Stimulated activated naive CD8-positive, alpha-beta T cell treated with anti-CD3 and anti-CD28 coated beads, Interleukin-15, Interleukin-2, amounts not matched to agents 100 ng/mL and 50 ng/mL, for 24 hours (primary cell): Measurements from ENCODE around the gene A2ML1.
"Not testable (repeated sequence)": the region's sequence is repeated elsewhere in the genome, so short reads cannot be mapped to it uniquely, and the experiment has no call there.

Experiments
- H3K27ac Mint-ChIP-seq: one replicate; pipeline ENCODE4 v1.8.0; 2021; ENCODE audit warnings: mild to moderate bottlenecking, mixed read lengths
- H3K27me3 Mint-ChIP-seq: one replicate; pipeline ENCODE4 v1.8.0; 2021; ENCODE audit warnings: mixed read lengths
- H3K36me3 Mint-ChIP-seq: one replicate; pipeline ENCODE4 v1.8.0; 2021; ENCODE audit warnings: low read depth, mixed read lengths
- H3K4me1 Mint-ChIP-seq: one replicate; pipeline ENCODE4 v1.8.0; 2021; ENCODE audit warnings: low read depth, mixed read lengths
- H3K4me3 Mint-ChIP-seq: one replicate; pipeline ENCODE4 v1.8.0; 2021; ENCODE audit warnings: mild to moderate bottlenecking, mixed read lengths
- H3K9me3 Mint-ChIP-seq: one replicate; pipeline ENCODE4 v1.8.0; 2021; ENCODE audit warnings: mixed read lengths

Gene A2ML1

DNA sequence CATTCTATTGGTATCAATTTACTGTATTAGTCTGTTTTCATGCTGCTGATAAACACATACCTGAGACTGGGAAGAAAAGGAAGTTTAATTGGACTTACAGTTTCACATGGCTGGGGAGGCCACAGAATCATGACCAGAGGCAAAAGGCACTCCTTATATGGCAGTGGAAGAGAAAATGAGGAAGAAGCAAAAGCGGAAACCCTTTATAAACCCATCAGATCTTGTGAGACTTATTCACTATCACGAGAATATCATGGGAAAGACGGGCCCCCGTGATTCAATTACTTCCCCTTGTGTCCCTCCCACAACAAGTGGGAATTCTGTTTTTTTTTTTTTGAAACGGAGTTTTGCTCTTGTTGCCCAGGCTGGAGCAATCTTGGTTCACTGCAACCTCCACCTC lies 80.3 kb downstream of the A2ML1 start:
- not testable (repeated sequence) for H3K9me3 Mint-ChIP-seq, H3K27ac Mint-ChIP-seq, H3K36me3 Mint-ChIP-seq, H3K27me3 Mint-ChIP-seq
- H3K4me3 Mint-ChIP-seq: peak overlapping the region; percentile 22
- peaks cover 12% of the 10 kb centered on the region for H3K4me1 Mint-ChIP-seq

DNA sequence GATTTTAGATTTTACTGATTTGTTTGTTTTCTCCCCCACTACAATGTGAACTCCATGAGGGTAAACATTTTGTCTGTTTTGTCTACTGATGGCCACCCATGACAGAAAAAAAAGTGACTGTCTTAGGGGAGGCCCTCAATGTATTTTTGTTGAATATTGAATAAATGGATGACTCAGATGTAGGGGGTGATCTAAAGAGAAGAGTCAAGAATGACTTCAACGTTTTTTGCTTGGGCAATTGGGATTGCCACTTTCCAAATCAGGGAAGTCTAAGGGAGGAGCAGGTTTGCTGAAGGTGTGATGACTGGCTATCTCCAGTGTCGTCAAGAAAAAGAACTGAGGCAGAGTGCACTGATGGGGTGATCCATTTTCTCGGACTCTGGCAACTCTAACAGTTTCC lies 81.2 kb downstream of the A2ML1 start:
- Mint-ChIP-seq H3K27me3 (no peaks in the 10 kb centered on the region), H3K9me3 (no peaks in the 10 kb centered on the region), H3K4me3 (no peak overlapping the region), H3K4me1 (peaks cover 12% of the 10 kb centered on the region), H3K36me3 (no peaks in the 10 kb centered on the region), H3K27ac (no peak overlapping the region)

GRCh38 chr12:8904665-8905064 lies 82.2 kb downstream of the A2ML1 start:
- no peak overlapping the region for H3K27ac Mint-ChIP-seq
- H3K4me3 Mint-ChIP-seq: no peak overlapping the region
- no peaks in the 10 kb centered on the region for H3K27me3 Mint-ChIP-seq
- H3K36me3 Mint-ChIP-seq: no peaks in the 10 kb centered on the region
- no peaks in the 10 kb centered on the region for H3K9me3 Mint-ChIP-seq
- peaks cover 12% of the 10 kb centered on the region for H3K4me1 Mint-ChIP-seq

- Mint-ChIP-seq H3K4me3 (no peak overlapping the region), H3K27ac (no peak overlapping the region), H3K36me3 (no peaks in the 10 kb centered on the region), H3K4me1 (peaks cover 12% of the 10 kb centered on the region), H3K9me3 (no peaks in the 10 kb centered on the region), H3K27me3 (no peaks in the 10 kb centered on the region)
Observed at GRCh38 chr12:8905546-8905945, 83.1 kb downstream of the A2ML1 start.

DNA sequence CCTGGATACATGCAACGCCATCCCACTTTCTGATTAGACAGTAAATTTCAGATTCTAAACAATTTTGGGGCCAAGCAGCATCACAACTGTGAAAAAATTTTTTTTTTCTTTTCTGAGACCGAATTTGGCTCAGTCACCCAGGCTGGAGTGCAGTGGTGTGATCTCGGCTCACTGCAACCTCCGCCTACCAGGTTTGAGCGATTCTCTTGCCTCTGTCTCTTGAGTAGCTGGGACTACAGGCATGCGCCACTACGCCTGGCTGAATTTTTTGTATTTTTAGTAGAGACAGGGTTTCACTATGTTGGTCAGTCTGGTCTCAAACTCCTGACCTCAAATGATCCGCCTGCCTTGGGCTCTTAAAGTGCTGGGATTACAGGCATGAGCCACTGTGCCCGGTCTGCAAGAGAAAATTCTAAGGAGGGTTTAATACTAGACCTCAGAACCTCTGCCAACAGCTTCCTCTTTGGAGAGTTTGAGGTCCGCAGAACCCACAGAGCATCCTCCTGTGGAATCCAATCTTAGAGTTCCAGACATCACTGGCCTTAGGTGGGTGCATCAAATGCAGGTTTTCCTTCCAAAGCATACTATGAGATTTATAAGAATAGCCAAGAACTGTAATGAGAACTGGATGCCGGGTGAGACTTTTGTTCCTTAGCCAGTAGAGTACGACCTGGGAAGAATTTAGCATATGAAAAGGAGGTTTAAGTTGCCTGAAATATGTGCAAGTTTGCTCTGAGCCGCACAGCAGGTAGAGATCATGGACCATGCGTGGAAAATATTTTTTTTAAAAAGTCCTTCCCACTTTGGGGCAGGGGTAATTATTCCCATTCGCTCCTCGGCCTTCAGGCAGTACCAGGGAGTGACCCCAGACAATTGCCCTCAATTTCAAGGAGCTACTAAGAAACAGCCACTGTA lies 84.1 kb downstream of the A2ML1 start:
- H3K9me3 Mint-ChIP-seq: no peaks in the 10 kb centered on the region
- no peaks in the 10 kb centered on the region for H3K36me3 Mint-ChIP-seq

DNA sequence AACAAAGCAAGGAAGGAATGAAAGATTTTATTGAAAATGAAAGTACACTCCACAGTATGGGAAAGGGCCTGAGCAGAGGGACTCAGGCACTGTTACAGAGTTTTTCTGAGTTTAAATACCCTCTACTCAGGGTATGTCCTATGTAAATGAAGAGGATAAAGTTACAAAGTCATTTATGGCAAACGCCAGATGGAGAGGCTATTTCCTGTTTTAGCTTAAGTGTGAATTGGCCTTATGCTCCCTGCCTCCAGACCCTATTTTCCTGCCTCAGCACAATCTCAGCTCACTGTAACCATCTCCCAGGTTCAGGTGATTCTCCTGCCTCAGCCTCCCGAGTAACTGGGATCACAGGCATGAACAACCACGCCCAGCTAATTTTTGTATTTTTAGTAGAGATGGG lies 85.1 kb downstream of the A2ML1 start:
- Mint-ChIP-seq H3K27ac (no peak overlapping the region), H3K36me3 (no peaks in the 10 kb centered on the region), H3K4me3 (no peak overlapping the region), H3K4me1 (peaks cover 11% of the 10 kb centered on the region), H3K9me3 (no peaks in the 10 kb centered on the region), H3K27me3 (no peaks in the 10 kb centered on the region)

More for the DNA sequence above, 84.1 kb downstream of the A2ML1 start:
- H3K27me3 Mint-ChIP-seq: no peaks in the 10 kb centered on the region
- H3K4me3 Mint-ChIP-seq: no peak overlapping the region
- peaks cover 12% of the 10 kb centered on the region for H3K4me1 Mint-ChIP-seq
- H3K27ac Mint-ChIP-seq: no peak overlapping the region

DNA sequence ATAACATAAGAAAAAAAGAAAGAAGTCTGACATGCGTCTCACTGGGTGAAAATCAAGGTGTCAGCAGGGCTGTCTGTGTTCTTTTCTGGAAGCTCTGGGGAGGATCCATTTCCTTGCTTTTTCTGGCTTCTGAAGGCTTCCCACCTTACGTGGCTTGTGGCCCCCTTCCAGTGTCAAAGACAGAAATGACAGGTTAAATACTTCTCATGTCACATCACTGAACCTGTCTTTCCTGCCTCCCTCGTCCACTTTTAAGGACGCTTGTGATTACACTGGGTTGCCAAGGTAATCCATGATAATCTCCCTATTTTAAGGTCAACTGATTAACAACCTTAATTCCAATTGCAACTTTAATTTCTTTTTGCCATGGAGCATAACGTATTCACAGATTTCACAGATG lies 87.3 kb downstream of the A2ML1 start:
- Mint-ChIP-seq H3K27ac (no peak overlapping the region), H3K9me3 (no peaks in the 10 kb centered on the region), H3K27me3 (no peaks in the 10 kb centered on the region), H3K36me3 (no peaks in the 10 kb centered on the region), H3K4me1 (peaks cover 13% of the 10 kb centered on the region), H3K4me3 (no peak overlapping the region)

DNA sequence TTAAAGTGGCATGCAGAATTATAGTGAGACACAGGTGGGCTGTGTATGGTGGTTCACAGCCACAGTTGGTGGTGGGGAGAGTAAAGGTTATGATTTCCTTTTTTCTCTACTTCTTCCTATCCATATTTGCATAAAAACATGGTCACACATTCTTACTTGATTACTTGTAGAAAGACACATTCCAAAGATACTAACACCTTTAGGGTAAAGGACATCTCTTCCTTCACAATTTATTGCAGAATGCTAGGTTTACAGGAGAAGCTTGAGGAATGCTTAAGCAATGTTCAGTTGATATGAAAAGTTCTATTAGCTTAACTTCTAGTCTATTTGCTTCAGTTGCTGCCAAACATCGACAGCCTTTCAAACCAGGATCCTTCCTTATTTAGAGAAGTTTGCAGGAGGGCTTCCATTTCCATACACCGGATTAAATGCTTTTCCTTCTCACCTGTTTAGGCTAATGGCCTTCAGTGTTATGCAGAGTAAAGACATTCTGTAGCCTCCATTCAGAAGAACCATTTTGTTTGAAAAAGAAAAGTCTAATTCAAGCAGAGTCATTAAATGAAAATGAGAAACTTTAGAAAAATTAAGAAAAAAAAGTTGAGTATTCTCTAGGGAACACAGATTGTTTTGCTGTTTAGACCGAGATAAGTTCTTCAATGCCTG lies 89.3 kb downstream of the A2ML1 start:
- no peak overlapping the region for H3K27ac Mint-ChIP-seq

DNA sequence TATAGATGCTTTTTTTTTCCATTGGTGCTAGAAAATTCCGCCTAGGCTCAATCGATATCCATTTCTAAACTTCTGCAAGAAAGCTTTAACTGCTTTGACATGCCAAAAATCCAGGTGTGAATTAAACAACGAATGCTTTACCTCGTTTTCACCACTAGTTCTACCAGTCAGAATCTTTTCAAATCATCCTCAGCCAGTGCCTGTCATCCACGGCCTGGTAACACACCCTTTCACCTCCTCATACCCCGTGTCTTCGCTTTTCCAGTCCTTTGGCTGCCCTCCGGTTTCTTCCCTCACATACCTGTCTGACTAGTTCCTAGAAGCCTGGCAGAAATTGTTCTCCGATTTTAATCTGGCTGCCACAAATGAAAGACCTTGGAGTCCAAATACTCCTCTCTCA lies 90.5 kb downstream of the A2ML1 start:
- Mint-ChIP-seq H3K9me3 (no peaks in the 10 kb centered on the region), H3K27me3 (no peaks in the 10 kb centered on the region), H3K4me3 (peak overlapping the region; percentile 89), H3K4me1 (peaks cover 13% of the 10 kb centered on the region), H3K27ac (no peak overlapping the region), H3K36me3 (no peaks in the 10 kb centered on the region)

More for the DNA sequence above, 89.3 kb downstream of the A2ML1 start:
- H3K4me3 Mint-ChIP-seq: no peak overlapping the region
- no peaks in the 10 kb centered on the region for H3K27me3 Mint-ChIP-seq
- H3K36me3 Mint-ChIP-seq: no peaks in the 10 kb centered on the region
- peaks cover 13% of the 10 kb centered on the region for H3K4me1 Mint-ChIP-seq
- no peaks in the 10 kb centered on the region for H3K9me3 Mint-ChIP-seq

- Mint-ChIP-seq H3K27ac (peak overlapping the region; percentile 95), H3K27me3 (no peaks in the 10 kb centered on the region), H3K36me3 (peaks cover 3% of the 10 kb centered on the region), H3K4me3 (peak overlapping the region; percentile 89), H3K4me1 (peaks cover 13% of the 10 kb centered on the region), H3K9me3 (no peaks in the 10 kb centered on the region)
Observed at GRCh38 chr12:8913702-8914032, 91.2 kb downstream of the A2ML1 start.

DNA sequence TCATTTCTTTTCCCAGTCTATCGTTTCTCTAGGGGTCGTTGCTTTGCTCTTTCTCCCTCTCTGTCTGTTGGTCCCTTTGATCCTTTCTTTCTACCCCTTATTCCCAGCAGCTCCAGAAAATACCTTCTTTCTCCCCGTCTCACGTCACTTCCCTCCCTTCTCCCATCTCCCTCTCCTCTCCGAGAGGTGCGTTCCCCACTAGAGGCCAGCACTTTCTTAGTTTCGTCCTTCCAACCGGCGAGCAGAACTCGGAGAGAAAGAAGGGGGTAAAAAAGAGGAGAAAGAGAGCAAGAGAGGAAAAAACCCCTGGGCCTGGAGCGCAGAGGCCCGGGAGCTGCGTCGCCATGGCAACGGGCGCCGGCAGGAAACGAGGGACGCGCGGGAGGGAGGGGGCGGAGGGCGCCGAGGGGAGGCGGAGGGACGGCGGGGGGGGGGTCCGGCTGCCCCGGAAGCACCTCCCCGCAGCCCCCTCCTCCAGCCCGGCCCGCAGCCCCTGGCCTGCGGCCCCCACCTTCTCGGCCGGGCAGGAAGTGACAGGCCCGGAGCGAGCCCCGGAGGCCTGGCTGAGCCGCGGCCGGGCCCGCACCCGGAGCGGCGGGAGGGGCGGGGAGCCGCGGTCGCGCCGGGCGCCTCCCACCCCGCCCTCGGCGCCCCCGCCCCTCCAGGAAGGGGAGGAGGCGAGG lies 91.8 kb downstream of the A2ML1 start, which contains the start of gene PHC1:
Gene PHC1 (plus strand): TSS at position 477 of the 683 bp plus-strand sequence. CDS start 3,169 bp downstream, outside the sequence.
- peak within 1 kb of the TSS; percentile 89 for H3K4me3 Mint-ChIP-seq
- not testable (repeated sequence) for H3K36me3 Mint-ChIP-seq, H3K27me3 Mint-ChIP-seq, H3K9me3 Mint-ChIP-seq
- H3K27ac Mint-ChIP-seq: peak within 1 kb of the TSS; percentile 95
- peaks cover 13% of the 10 kb centered on the region for H3K4me1 Mint-ChIP-seq

DNA sequence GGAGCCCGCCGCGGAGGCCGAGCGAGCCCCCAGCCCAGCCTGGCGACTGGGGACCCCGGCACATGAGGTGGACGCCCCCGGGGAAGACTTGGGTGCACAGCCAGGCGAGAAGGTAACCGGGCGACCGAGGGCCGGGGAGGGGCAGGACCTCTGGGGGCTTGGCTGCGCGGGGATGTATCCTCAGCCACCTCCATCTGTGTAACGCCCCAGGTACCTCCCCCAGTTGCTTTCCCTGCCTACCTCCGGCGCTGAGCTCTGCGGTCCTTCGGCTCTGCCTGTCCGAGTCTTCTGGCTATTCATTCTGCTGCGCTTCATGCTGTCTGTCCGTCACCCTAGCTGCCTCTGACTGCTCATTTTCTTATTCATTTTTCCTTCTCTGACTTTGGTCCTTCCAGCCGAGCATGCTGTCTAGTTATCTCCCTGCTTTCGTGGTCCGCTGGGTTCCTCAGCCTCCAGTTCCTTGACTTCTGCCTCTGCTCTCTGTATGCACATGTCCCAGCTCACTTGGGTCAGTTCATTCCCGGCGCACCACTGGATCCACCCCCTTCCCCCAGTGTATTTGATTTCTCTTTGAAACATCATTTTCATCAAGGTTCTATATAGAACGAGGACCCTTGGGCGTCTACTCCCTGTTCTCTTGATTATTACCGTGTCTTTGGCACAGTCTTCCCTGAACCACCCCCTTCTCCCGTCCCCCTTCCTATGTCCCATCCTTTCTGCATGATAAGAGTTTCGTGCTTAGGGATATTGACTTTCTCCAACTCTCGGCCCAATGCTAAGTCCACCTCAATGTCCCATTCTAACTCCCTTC lies 92.5 kb downstream of the A2ML1 start:
- Mint-ChIP-seq H3K27ac (no peak overlapping the region), H3K4me1 (peaks cover 13% of the 10 kb centered on the region)

GRCh38 chr12:8916154-8916553 lies 93.7 kb downstream of the A2ML1 start:
- Mint-ChIP-seq H3K27ac (no peak overlapping the region), H3K27me3 (no peaks in the 10 kb centered on the region), H3K4me1 (peaks cover 13% of the 10 kb centered on the region), H3K4me3 (no peak overlapping the region), H3K9me3 (no peaks in the 10 kb centered on the region), H3K36me3 (peaks cover 16% of the 10 kb centered on the region)

More for the DNA sequence above, 92.5 kb downstream of the A2ML1 start:
- peaks cover 10% of the 10 kb centered on the region for H3K36me3 Mint-ChIP-seq
- H3K27me3 Mint-ChIP-seq: no peaks in the 10 kb centered on the region
- no peak overlapping the region for H3K4me3 Mint-ChIP-seq
- H3K9me3 Mint-ChIP-seq: no peaks in the 10 kb centered on the region

GRCh38 chr12:8917031-8917430 lies 94.6 kb downstream of the A2ML1 start:
- H3K36me3 Mint-ChIP-seq: peaks cover 21% of the 10 kb centered on the region
- H3K27ac Mint-ChIP-seq: no peak overlapping the region
- H3K4me3 Mint-ChIP-seq: no peak overlapping the region
- no peaks in the 10 kb centered on the region for H3K9me3 Mint-ChIP-seq
- no peaks in the 10 kb centered on the region for H3K27me3 Mint-ChIP-seq
- peaks cover 13% of the 10 kb centered on the region for H3K4me1 Mint-ChIP-seq
